HG03354 (cell line): ENCODE results near the gene EEF1AKMT3.

Source experiments
- ATAC-seq: cut with Tn5 transposase; IDR thresholded peaks from one replicate; pipeline ENCODE4 v1.9.1; 2021; ENCODE audit warnings: mild to moderate bottlenecking; ENCODE audit not compliant: unreplicated experiment, poor library complexity, severe bottlenecking

The EEF1AKMT3 gene

GRCh38 chr12:57749061-57749460, 23.4 kb upstream of the EEF1AKMT3 start:
- ATAC-seq = no peak

- ATAC-seq = no peak
Measured at GRCh38 chr12:57750561-57751431, 21.6 kb upstream of the EEF1AKMT3 start.

- ATAC-seq = no peak
Measured at GRCh38 chr12:57751432-57751787, 21.0 kb upstream of the EEF1AKMT3 start.

DNA sequence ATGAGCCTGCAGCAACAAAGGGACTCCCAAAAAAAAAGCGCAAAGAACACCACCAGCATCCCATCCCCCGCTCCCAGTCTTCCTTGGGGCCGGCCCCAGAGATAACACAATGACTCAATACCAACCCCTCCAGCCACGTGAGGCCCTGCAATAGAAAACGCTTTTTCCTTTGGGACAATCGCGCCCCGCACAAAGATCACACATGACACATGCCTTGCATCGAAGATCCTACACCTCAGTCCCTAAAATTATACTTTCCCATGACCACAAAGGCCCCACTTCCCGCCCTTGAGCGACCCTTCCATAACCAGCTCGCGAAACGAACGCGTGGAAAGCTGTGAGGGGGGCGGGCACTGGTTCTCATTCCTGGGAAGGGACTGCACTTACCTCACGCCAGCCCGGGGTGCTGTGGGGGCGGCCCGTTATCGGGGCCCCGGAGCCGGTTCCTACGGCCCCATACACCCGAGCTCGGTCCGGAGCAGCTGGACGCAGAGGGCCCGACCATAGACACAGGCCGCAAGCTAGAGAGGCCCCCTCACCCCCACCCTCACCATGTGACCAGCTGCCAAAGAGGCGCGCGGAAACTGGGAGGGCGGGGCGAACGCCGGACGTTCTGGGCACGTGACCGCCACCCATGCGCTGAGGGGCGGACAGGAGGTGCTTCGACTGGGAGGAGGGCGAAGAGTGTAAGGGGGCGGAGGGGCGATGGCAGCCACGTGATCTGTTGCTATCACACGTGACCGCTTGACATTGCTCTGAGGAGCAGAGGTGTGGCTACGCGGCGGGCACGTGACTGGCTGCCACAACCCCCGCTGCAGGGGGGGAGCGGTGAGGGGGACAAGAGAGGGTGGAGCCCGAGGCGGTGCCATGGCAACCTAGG, 20.4 kb upstream of the EEF1AKMT3 start, which contains the start of gene CDK4:
CDK4 (minus strand) TSS at position 523 of the 880 bp plus-strand sequence. CDS start 593 bp downstream, outside the sequence.
- ATAC-seq = peak; percentile 76

GRCh38 chr12:57752668-57753000, 19.8 kb upstream of the EEF1AKMT3 start:
- no peak for ATAC-seq

- ATAC-seq = no peak
Measured at GRCh38 chr12:57753756-57754337, 18.6 kb upstream of the EEF1AKMT3 start.

- ATAC-seq = peak; percentile 35
Measured at GRCh38 chr12:57754411-57755193, 17.8 kb upstream of the EEF1AKMT3 start, which contains the start of gene MARCHF9. TSS of gene MARCHF9 (plus strand) at chr12:57755103. CDS start at chr12:57755529, 426 bp downstream.

DNA sequence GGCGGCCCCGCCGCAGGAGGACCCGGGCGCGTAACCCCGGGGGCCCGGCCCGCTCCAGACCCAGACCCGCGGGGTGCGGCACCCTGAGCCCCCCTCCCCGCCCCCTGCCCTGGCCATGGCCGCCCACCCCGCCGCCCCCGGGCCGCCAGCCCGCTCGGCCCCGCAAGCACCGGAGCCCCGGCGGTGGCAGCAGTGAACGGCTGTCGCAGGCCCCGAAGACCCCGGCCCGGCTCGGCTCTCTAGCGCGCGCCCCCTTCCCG, 17.3 kb upstream of the EEF1AKMT3 start:
- ATAC-seq = no peak

DNA sequence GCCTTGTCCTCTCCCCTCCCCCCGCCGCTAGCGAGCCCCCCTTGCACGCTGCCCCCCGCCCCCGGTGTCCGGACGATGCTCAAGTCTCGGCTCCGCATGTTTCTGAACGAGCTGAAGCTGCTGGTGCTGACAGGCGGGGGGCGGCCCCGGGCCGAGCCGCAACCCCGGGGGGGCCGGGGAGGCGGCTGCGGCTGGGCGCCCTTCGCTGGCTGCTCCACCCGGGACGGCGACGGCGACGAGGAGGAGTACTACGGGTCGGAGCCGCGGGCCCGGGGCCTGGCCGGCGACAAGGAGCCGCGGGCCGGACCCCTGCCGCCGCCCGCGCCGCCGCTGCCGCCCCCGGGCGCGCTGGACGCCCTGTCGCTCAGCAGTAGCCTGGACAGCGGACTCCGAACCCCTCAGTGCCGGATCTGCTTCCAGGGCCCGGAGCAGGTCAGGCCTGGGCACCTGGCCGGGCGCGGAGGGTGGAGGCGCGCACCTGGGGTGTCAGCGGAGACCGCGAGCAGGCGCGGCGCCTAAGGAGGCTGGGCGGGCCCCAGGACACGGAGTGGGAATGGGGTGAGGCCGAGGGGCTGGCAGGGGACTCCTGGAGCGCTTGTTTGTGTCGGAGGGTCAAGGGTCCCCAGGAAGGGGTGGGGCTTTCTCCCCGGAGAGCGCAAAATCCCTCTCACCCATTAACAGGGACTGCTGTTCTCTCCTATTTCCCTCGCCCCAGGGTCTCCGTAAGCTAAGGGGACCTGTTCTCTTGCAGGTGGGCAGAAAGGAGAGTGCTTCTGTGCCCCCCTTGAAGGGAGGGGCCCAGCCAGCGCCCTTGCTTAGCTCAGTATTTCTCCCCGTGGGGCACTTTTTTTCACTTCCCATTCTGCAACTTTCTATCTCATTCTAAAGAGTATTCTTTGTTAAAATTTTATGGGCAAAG, 16.7 kb upstream of the EEF1AKMT3 start:
- ATAC-seq = no peak

GRCh38 chr12:57756406-57757341, 15.7 kb upstream of the EEF1AKMT3 start:
- peak; percentile 30 for ATAC-seq

- no peak for ATAC-seq
Measured at GRCh38 chr12:57757771-57758170, 14.6 kb upstream of the EEF1AKMT3 start.

DNA sequence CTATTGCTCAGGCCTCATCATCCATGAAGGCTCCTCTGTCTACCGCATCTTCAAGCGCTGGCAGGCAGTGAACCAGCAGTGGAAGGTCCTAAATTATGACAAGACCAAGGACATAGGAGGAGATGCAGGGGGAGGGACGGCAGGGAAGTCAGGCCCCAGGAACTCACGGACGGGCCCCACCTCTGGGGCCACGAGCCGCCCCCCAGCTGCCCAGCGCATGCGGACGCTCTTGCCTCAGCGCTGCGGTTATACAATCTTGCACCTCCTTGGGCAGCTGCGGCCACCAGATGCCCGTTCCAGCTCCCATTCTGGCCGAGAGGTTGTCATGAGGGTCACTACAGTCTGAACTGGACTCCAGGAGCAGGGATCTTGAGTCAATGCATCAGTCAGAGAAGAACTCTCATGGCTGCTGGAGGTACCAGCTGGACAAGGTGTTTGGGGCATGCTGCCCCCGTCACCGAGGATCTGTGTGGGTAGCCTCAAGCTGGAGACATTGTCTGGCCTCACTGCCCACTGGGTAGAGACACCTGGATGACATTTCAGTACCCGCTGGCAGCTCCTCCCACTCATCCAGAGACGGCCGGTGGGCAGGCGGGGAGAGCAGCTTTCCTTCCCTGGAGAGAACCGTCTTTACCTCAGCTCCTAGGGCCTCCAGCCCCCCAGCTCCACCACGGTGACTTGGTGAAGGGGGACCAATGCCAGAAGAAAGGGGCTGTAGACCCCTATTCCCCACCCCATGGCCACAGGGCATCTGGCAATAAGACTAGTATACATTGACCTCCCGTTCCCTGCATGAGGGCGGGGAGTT, 13.7 kb upstream of the EEF1AKMT3 start:
- no peak for ATAC-seq

- peak; percentile 28 for ATAC-seq
Measured at GRCh38 chr12:57759360-57759980, 12.9 kb upstream of the EEF1AKMT3 start.

GRCh38 chr12:57760347-57760982, 11.9 kb upstream of the EEF1AKMT3 start:
- no peak for ATAC-seq

DNA sequence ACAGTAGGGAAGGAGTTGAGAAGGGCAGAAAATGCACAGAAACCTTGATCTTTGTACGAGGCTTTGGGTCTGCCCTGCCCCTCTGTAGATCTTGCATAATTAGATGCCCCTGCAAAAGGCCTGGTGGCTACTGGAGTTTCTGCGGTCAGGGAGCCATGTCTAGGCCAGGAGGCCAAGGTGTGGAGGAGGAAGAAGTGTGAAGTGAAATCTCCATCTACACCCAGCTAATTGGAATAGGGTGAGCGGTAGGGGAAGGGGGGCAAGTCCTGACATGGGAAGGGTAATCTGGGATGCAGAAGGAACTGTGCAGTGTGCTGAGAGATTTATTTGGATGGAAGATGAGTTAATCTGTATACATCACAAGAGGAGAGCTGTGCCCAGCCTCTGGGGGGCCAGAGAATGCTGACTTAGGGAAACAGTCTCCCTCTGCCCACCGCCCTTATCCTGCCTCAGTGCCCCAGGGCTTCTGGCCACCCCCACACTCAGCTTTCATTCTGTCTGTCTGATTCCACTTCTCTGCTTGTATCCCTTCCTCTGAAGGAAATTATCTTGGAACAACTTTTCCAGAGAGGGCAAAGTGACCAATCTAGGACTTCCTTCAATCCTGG, 10.9 kb upstream of the EEF1AKMT3 start:
- no peak for ATAC-seq

- ATAC-seq = no peak
Measured at GRCh38 chr12:57762463-57762862, 10.0 kb upstream of the EEF1AKMT3 start.
